HCT116 (cell line): ENCODE data around the gene LRRC15. TPM values are rescaled to one million over a fixed set of nuclear protein-coding genes. Genes with fewer than 3 reads are reported as not detected.

ENCODE experiments used
- ATAC-seq: fragments of 200-7000 bp; cut with Tn5 transposase; 2 replicates; pipeline ENCODE4 v1.9.1; 2020; ENCODE audit warnings: mild to moderate bottlenecking, moderate library complexity
- BruUV-seq: library from RNA; stranded (reverse); fragments of 400-500 nt; replicated peaks from 2 replicates; lab custom pipeline; 2021; lab: Mats Ljungman, UMichigan
- CTCF ChIA-PET: fragments of 300-600 bp; sonication (Branson Sonifier 250); formaldehyde crosslinking; loops from one replicate; lab custom pipeline; 2021; ENCODE audit warnings: antibody characterized with exemption; lab: Charles Lee
- POLR2A ChIA-PET: fragments of 300-600, 350-600 bp; sonication (Branson Sonifier 250); formaldehyde crosslinking; loops from one replicate; lab custom pipeline; 2021; ENCODE audit warnings: antibody characterized with exemption; lab: Charles Lee
- RAD21 ChIA-PET, 2 experiments: fragments of 300-600 bp; sonication (Branson Sonifier 250); formaldehyde crosslinking; loops; one replicate each; lab custom pipeline; 2023; ENCODE audit warnings: low total read pairs in 2 of 2; ENCODE audit not compliant: uncharacterized antibody in 2 of 2, unreplicated experiment in 2 of 2, low non-redundant PET in 1 of 2; lab: Charles Lee
- DNase-seq: peaks from one replicate; pipeline ENCODE4 v3.0.0-alpha.2; 2010; ENCODE audit warnings: low read depth, low spot score
- H2AFZ ChIP-seq: fragments of 200-600 bp; shearing (Covaris generic), sonication (generic); 2 replicates; pipeline ENCODE4 v1.6.1; 2017; ENCODE audit warnings: low read depth, mixed run types, mixed read lengths, antibody characterized with exemption, low read length; ENCODE audit not compliant: poor library complexity, severe bottlenecking
- H3K27ac ChIP-seq: 2 replicates; pipeline ENCODE4 v1.5.1; 2012; ENCODE audit warnings: low read depth, low read length
- H3K27me3 ChIP-seq: fragments of 200-600 bp; sonication (generic); 2 replicates; pipeline ENCODE4 v1.6.1; 2016; ENCODE audit warnings: mixed run types, low read length, mixed read lengths; ENCODE audit not compliant: insufficient read depth
- H3K36me3 ChIP-seq, 2 experiments: fragments of 200-500 bp in 1 of 2; fragments of 200-600 bp in 1 of 2; sonication (Bioruptor generic) in 1 of 2; sonication (generic) in 1 of 2; 2 replicates each; pipeline versions ENCODE4 v1.5.1 to v1.6.1; 2014 to 2016; ENCODE audit warnings: low read length in 2 of 2, inconsistent platforms in 1 of 2, mixed read lengths in 1 of 2, mixed run types in 1 of 2; ENCODE audit not compliant: insufficient read depth in 2 of 2, control insufficient read depth in 1 of 2
- H3K4me1 ChIP-seq, 2 experiments: fragments of 200-600 bp in 1 of 2; sonication (generic) in 1 of 2; 2 replicates each; pipeline versions ENCODE4 v1.5.1 to v1.6.1; 2012 to 2017; ENCODE audit warnings: low read length in 2 of 2, inconsistent platforms in 1 of 2, mild to moderate bottlenecking in 1 of 2, mixed read lengths in 1 of 2, mixed run types in 1 of 2, moderate library complexity in 1 of 2; ENCODE audit not compliant: insufficient read depth in 2 of 2, control insufficient read depth in 1 of 2
- H3K4me2 ChIP-seq: fragments of 200-600 bp; sonication (generic); 2 replicates; pipeline ENCODE4 v1.6.1; 2017; ENCODE audit warnings: mixed run types, low read length, mixed read lengths
- H3K4me3 ChIP-seq, 2 experiments: fragments of 200-600 bp in 1 of 2; sonication (generic) in 1 of 2; replicated peaks in 1 of 2; 2 replicates each; pipeline ENCODE4 v1.5.1; 2011 to 2016; ENCODE audit warnings: low read length in 2 of 2, control low read depth in 1 of 2, low read depth in 1 of 2, mild to moderate bottlenecking in 1 of 2, mixed read lengths in 1 of 2, mixed run types in 1 of 2
- H3K79me2 ChIP-seq: fragments of 200-600 bp; sonication (generic); 2 replicates; pipeline ENCODE4 v1.6.1; 2017; ENCODE audit warnings: mild to moderate bottlenecking, mixed run types, low read length, moderate library complexity, mixed read lengths; ENCODE audit not compliant: insufficient read depth
- H3K9ac ChIP-seq: fragments of 200-600 bp; sonication (generic); 2 replicates; pipeline ENCODE4 v1.6.1; 2016; ENCODE audit warnings: low read length, mixed read lengths
- H3K9me2 ChIP-seq: fragments of 200-600 bp; sonication (generic), shearing (Covaris generic); 2 replicates; pipeline ENCODE4 v1.6.1; 2017; ENCODE audit warnings: mixed run types, mild to moderate bottlenecking, moderate library complexity; ENCODE audit not compliant: insufficient read depth
- H3K9me3 ChIP-seq, 2 experiments: fragments of 200-500 bp in 1 of 2; fragments of 200-600 bp in 1 of 2; sonication (Bioruptor generic) in 1 of 2; sonication (generic) in 1 of 2; 2 replicates each; pipeline ENCODE4 v1.6.1; 2014 to 2017; ENCODE audit warnings: low read length in 2 of 2, mixed read lengths in 2 of 2, inconsistent platforms in 1 of 2, low read depth in 1 of 2, mild to moderate bottlenecking in 1 of 2, mixed run types in 1 of 2, moderate library complexity in 1 of 2; ENCODE audit not compliant: control insufficient read depth in 1 of 2, insufficient read depth in 1 of 2
- H4K20me1 ChIP-seq: fragments of 200-600 bp; sonication (generic), shearing (Covaris generic); 2 replicates; pipeline ENCODE4 v1.6.1; 2017; ENCODE audit warnings: mixed run types, mild to moderate bottlenecking, moderate library complexity; ENCODE audit not compliant: insufficient read depth
- CBX3 ChIP-seq: IDR thresholded peaks from 2 replicates; pipeline ENCODE4 v1.6.1; 2012; ENCODE audit warnings: low read depth
- CEBPB ChIP-seq: IDR thresholded peaks from 2 replicates; pipeline ENCODE4 v1.6.1; 2012; ENCODE audit warnings: low read depth
- EGR1 ChIP-seq: IDR thresholded peaks from 2 replicates; pipeline ENCODE4 v1.6.1; 2012; ENCODE audit warnings: low read depth
- ELF1 ChIP-seq: IDR thresholded peaks from 2 replicates; pipeline ENCODE4 v1.6.1; 2012; ENCODE audit warnings: low read depth, borderline replicate concordance
- EZH2 ChIP-seq: fragments of 200-600 bp; sonication (generic); IDR thresholded peaks from 2 replicates; pipeline ENCODE4 v1.6.1; 2017; ENCODE audit warnings: antibody characterized with exemption, mixed run types
- EZH2phosphoT487 ChIP-seq: fragments of 200-600 bp; IDR thresholded peaks from 2 replicates; pipeline ENCODE4 v1.6.1; 2018; ENCODE audit warnings: antibody characterized with exemption, borderline replicate concordance
- JUND ChIP-seq: IDR thresholded peaks from 2 replicates; pipeline ENCODE4 v1.6.1; 2012
- POLR2A ChIP-seq: IDR thresholded peaks from 2 replicates; pipeline ENCODE4 v1.7.0; 2011; ENCODE audit warnings: borderline replicate concordance; ENCODE audit not compliant: insufficient read depth, insufficient read length; ENCODE audit errors: extremely low read depth
- POLR2AphosphoS5 ChIP-seq: IDR thresholded peaks from 2 replicates; pipeline ENCODE4 v1.6.1; 2011; ENCODE audit warnings: mild to moderate bottlenecking, low read depth, low read length, moderate library complexity
- RAD21 ChIP-seq: IDR thresholded peaks from 2 replicates; pipeline ENCODE4 v1.6.1; 2012; ENCODE audit warnings: low read depth, mild to moderate bottlenecking
- REST ChIP-seq: IDR thresholded peaks from 2 replicates; pipeline ENCODE4 v1.6.1; 2012; ENCODE audit warnings: low read depth
- SIN3A ChIP-seq: IDR thresholded peaks from 2 replicates; pipeline ENCODE4 v1.6.1; 2012; ENCODE audit warnings: low read depth
- SP1 ChIP-seq: IDR thresholded peaks from 2 replicates; pipeline ENCODE4 v1.6.1; 2012; ENCODE audit warnings: low read depth
- SRF ChIP-seq: IDR thresholded peaks from 2 replicates; pipeline ENCODE4 v1.6.1; 2012; ENCODE audit warnings: low read depth
- TCF7L2 ChIP-seq: IDR thresholded peaks from 2 replicates; pipeline ENCODE4 v1.7.0; 2011; ENCODE audit warnings: borderline replicate concordance, inconsistent platforms; ENCODE audit not compliant: insufficient read depth, insufficient read length; ENCODE audit errors: extremely low read depth
- YY1 ChIP-seq: IDR thresholded peaks from 2 replicates; pipeline ENCODE4 v1.6.1; 2011; ENCODE audit warnings: low read length, low read depth, moderate library complexity, mild to moderate bottlenecking; ENCODE audit not compliant: insufficient replicate concordance; ENCODE audit errors: extremely low read depth
- ZFX ChIP-seq: fragments of 450-650 bp; IDR thresholded peaks from 2 replicates; pipeline ENCODE4 v1.6.1; 2017
- ZNF274 ChIP-seq: fragments of 200-500 bp; sonication (Bioruptor generic); IDR thresholded peaks from 2 replicates; pipeline ENCODE4 v1.6.1; 2014; ENCODE audit warnings: mild to moderate bottlenecking, low read depth, low read length, inconsistent platforms
- intact Hi-C: fragments of 100-400 bp; cut with micrococcal nuclease; formaldehyde crosslinking; loops from 2 replicates; pipeline ENCODE4 v1.10.0; 2022
- total RNA-seq: library from RNA; stranded (reverse); gene quantifications from one replicate; pipeline ENCODE4 v1.2.1, GENCODE V29; 2021; ENCODE audit not compliant: unreplicated experiment
- TF ChIP-seq, protein P1 (sequence below), 3 experiments: fragments of 200-600 bp in 1 of 3; sonication (generic) in 1 of 3; IDR thresholded peaks in 2 of 3; conservative IDR thresholded peaks in 1 of 3; 2 replicates each; pipeline ENCODE4 v1.5.1; 2012 to 2017; ENCODE audit warnings: low read depth in 2 of 3, low read length in 2 of 3, antibody characterized with exemption in 1 of 3, borderline replicate concordance in 1 of 3, control low read depth in 1 of 3, mild to moderate bottlenecking in 1 of 3, mixed read lengths in 1 of 3, mixed run types in 1 of 3, moderate library complexity in 1 of 3; ENCODE audit not compliant: insufficient read depth in 1 of 3
- TF ChIP-seq, protein P2 (sequence below): IDR thresholded peaks from 2 replicates; pipeline ENCODE4 v1.6.1; 2012

Gene LRRC15
- total RNA-seq, 1 experiment from 2014 or later, result not detected

DNA sequence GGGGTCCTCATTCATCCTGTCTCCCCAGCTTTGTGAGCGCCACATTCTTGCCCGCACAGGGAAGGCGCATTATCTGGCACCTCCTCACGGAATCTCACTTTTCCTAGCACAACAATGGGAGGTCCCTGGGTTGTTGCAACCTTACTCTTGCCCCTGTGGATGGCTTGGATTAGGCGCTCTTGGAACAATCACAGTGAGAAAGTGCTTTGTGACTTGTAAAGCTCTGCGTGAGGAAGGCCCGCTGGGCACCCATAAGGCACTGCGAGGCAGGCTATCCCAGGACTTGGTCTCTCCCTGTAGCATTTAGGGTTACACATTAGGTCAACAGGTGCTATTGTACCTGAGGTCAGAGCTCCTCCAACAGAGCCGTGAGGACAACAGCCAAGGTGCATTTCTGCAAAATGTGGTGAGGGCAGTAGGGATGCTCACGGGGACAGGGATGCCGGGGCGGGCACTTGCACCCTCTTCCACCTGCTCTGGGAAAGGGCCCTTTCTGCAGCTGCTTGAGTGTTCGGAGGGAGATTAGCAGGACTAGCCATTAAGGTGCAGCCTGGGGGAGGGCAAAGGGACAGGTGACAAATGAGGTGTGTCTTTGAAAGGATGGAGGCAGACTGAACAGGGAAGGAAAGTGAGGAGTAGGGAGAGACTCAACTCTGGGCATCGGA, 13.9 kb upstream of the LRRC15 start:
- Histone ChIP-seq H3K36me3 (no peaks in the 10 kb centered on the region), H3K27me3 (no peaks in the 10 kb centered on the region), H3K79me2 (no peaks in the 10 kb centered on the region), H3K27ac (no peak overlapping the region), H3K4me2 (no peak overlapping the region), H3K9me3 (no peaks in the 10 kb centered on the region), H3K4me3 (no peak overlapping the region), H3K9me2 (no peaks in the 10 kb centered on the region), H3K9ac (no peak overlapping the region), H3K4me1 (peaks cover 0 to 6% of the 10 kb centered on the region in 2 experiments; a peak in 1 of 4 replicates), H2AFZ (no peak overlapping the region), H4K20me1 (no peaks in the 10 kb centered on the region)
- intact Hi-C loops, result no loop called here
- CTCF ChIA-PET, result no interaction called here
- TF ChIP-seq EGR1 (no peak), CEBPB (no peak), RAD21 (no peak), YY1 (no peak), EZH2 (no peak), POLR2A (no peak), ZNF274 (no peak), SRF (no peak), JUND (no peak), SIN3A (no peak), CBX3 (no peak), ZFX (no peak), SP1 (no peak), TCF7L2 (no peak), ELF1 (no peak), REST (no peak), POLR2AphosphoS5 (no peak), EZH2phosphoT487 (no peak)
- TF ChIP-seq, protein P1, sequence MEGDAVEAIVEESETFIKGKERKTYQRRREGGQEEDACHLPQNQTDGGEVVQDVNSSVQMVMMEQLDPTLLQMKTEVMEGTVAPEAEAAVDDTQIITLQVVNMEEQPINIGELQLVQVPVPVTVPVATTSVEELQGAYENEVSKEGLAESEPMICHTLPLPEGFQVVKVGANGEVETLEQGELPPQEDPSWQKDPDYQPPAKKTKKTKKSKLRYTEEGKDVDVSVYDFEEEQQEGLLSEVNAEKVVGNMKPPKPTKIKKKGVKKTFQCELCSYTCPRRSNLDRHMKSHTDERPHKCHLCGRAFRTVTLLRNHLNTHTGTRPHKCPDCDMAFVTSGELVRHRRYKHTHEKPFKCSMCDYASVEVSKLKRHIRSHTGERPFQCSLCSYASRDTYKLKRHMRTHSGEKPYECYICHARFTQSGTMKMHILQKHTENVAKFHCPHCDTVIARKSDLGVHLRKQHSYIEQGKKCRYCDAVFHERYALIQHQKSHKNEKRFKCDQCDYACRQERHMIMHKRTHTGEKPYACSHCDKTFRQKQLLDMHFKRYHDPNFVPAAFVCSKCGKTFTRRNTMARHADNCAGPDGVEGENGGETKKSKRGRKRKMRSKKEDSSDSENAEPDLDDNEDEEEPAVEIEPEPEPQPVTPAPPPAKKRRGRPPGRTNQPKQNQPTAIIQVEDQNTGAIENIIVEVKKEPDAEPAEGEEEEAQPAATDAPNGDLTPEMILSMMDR (IDR thresholded peaks at IDR 0.05 in 2 of 3, conservative IDR thresholded peaks at IDR 0.05 in 1 of 3; ENCODE audit: borderline replicate concordance in 1 of 3, insufficient read depth in 1 of 3, low read depth in 2 of 3, low read length in 2 of 3), result no peak
- TF ChIP-seq, protein P2, sequence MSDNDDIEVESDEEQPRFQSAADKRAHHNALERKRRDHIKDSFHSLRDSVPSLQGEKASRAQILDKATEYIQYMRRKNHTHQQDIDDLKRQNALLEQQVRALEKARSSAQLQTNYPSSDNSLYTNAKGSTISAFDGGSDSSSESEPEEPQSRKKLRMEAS, result no peak
- no peak for DNase-seq
- POLR2A ChIA-PET, result no interaction called here
- RAD21 ChIA-PET, result no interaction called here
- no TSS peak for BruUV-seq
- ATAC-seq, result no peak
